ENCODE measurements around the gene TRAF7. TPM values are rescaled to one million over a fixed set of nuclear protein-coding genes. Genes with fewer than 3 reads are reported as not detected.

TRAF7 gene
- total and polyA plus RNA-seq, 2 of the 13 experiments (the other 11 are each of a cell fraction or from before 2014, with no cell fraction given), result 47.9 to 65.6 TPM

- TF ChIP-seq DDIT3 (CRISPR knock-in tag; IDR thresholded peaks at IDR 0.05) (no peak), ZNF354B (CRISPR knock-in tag; IDR thresholded peaks at IDR 0.05) (no peak), ZNF850 (CRISPR knock-in tag; conservative IDR thresholded peaks at IDR 0.05) (no peak), MAX (IDR thresholded peaks at IDR 0.05) (peak; percentile 50; the same call in 1 of the 2 replicates), FOXK1 (CRISPR knock-in tag; IDR thresholded peaks at IDR 0.05; ENCODE audit: borderline replicate concordance, low read depth) (no peak), ZNF460 (CRISPR knock-in tag; IDR thresholded peaks at IDR 0.05; ENCODE audit: borderline replicate concordance) (no peak), ZFP90 (CRISPR knock-in tag; IDR thresholded peaks at IDR 0.05; ENCODE audit: borderline replicate concordance) (no peak), CHD4 (IDR thresholded peaks at IDR 0.05; ENCODE audit: borderline replicate concordance, low read length) (no peak), HNRNPK (IDR thresholded peaks at IDR 0.05; ENCODE audit: low read depth, low read length, poor library complexity, severe bottlenecking) (no peak), ATRX (CRISPR knock-in tag; IDR thresholded peaks at IDR 0.05; ENCODE audit: borderline replicate concordance) (no peak), MTF2 (CRISPR knock-in tag; IDR thresholded peaks at IDR 0.05; ENCODE audit: borderline replicate concordance) (no peak), ZMYM2 (CRISPR knock-in tag; IDR thresholded peaks at IDR 0.05) (no peak), SETDB1 (CRISPR knock-in tag; IDR thresholded peaks at IDR 0.05; ENCODE audit: borderline replicate concordance) (no peak), TFE3 (CRISPR knock-in tag; IDR thresholded peaks at IDR 0.05) (no peak), ERF (CRISPR knock-in tag; IDR thresholded peaks at IDR 0.05) (no peak), PHF21A (CRISPR knock-in tag; IDR thresholded peaks at IDR 0.05) (no peak; the same call in 1 of the 2 replicates), TARDBP (CRISPR knock-in tag; IDR thresholded peaks at IDR 0.05) (peak; percentile 35; the same call in 1 of the 2 replicates), ZNF263 (CRISPR knock-in tag; IDR thresholded peaks at IDR 0.05) (no peak; the same call in 1 of the 2 replicates), ZNF589 (CRISPR knock-in tag; conservative IDR thresholded peaks at IDR 0.05) (0 out of 2 replicates have a peak, but pooled peaks have one; percentile 51)
- TF ChIP-seq, protein P1, sequence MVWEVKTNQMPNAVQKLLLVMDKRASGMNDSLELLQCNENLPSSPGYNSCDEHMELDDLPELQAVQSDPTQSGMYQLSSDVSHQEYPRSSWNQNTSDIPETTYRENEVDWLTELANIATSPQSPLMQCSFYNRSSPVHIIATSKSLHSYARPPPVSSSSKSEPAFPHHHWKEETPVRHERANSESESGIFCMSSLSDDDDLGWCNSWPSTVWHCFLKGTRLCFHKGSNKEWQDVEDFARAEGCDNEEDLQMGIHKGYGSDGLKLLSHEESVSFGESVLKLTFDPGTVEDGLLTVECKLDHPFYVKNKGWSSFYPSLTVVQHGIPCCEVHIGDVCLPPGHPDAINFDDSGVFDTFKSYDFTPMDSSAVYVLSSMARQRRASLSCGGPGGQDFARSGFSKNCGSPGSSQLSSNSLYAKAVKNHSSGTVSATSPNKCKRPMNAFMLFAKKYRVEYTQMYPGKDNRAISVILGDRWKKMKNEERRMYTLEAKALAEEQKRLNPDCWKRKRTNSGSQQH (CRISPR knock-in tag; IDR thresholded peaks at IDR 0.05; ENCODE audit: low read depth), result no peak
- TF ChIP-seq, protein P2, sequence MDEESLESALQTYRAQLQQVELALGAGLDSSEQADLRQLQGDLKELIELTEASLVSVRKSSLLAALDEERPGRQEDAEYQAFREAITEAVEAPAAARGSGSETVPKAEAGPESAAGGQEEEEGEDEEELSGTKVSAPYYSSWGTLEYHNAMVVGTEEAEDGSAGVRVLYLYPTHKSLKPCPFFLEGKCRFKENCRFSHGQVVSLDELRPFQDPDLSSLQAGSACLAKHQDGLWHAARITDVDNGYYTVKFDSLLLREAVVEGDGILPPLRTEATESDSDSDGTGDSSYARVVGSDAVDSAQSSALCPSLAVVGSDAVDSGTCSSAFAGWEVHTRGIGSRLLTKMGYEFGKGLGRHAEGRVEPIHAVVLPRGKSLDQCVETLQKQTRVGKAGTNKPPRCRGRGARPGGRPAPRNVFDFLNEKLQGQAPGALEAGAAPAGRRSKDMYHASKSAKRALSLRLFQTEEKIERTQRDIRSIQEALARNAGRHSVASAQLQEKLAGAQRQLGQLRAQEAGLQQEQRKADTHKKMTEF (CRISPR knock-in tag; IDR thresholded peaks at IDR 0.05), result no peak
- TF ChIP-seq, protein P3, sequence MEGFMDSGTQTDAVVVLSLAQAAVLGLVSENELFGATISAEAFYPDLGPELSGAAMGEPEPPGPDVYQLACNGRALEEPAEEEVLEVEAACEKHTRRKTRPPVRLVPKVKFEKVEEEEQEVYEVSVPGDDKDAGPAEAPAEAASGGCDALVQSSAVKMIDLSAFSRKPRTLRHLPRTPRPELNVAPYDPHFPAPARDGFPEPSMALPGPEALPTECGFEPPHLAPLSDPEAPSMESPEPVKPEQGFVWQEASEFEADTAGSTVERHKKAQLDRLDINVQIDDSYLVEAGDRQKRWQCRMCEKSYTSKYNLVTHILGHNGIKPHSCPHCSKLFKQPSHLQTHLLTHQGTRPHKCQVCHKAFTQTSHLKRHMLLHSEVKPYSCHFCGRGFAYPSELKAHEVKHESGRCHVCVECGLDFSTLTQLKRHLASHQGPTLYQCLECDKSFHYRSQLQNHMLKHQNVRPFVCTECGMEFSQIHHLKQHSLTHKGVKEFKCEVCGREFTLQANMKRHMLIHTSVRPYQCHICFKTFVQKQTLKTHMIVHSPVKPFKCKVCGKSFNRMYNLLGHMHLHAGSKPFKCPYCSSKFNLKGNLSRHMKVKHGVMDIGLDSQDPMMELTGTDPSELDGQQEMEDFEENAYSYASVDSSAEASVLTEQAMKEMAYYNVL (CRISPR knock-in tag; IDR thresholded peaks at IDR 0.05; ENCODE audit: borderline replicate concordance), result no peak
These were observed 55.1 kb downstream of the TRAF7 start, which contains the start of gene BRICD5 (continued) for GRCh38 chr16:2210386-2211365.
